GM18868 (cell line): Measurements from ENCODE around the gene ADCYAP1R1.
A peak's percentile ranks its signal among the peaks of the same experiment; 100 is the strongest.

Source experiments
- ATAC-seq: cut with Tn5 transposase; IDR thresholded peaks from one replicate; pipeline ENCODE4 v1.9.1; 2021; ENCODE audit warnings: mild to moderate bottlenecking, moderate library complexity; ENCODE audit not compliant: unreplicated experiment

The ADCYAP1R1 gene

DNA sequence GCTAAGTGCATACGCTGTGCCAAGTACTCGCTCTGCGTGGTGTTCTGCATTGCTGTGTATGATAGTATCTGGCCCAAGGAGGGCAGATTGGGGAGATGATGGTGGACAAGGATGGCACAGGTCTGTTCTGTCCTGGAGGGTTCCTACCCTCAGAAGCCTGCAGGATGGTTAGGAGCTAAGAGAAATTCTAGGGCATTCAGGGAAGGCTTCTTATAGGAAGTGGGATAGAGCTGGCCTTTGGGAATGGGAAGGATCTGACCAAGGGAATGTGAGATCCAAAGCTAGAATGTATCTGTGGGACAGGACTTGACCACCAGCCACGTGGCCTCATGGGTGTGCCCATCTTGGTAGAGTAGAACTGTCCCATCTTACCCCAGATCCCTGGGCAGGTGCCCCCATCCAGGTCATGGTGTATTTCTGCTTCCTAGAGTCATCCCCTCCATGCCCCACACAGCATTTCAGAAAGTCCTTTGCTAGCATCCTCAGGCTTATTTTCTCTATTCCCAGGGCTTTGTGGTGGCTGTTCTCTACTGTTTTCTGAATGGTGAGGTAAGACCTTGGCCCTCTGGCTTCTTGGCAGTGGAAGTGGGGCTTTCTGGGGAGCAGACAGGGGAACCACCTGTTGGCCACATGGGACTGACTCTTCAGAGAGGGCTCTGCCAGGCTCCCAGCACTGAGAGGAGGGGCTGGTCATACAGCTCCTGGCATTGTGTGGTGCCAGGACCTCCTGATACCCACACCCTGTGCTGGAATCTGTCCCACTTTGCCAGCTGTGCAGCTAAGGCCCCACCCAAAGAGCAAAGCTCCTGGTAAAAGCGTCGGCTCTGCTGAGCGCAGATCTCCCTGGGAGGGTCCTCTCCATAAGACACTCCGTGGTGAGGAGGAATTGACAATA lies 52.5 kb downstream of the ADCYAP1R1 start:
- ATAC-seq = no peak

DNA sequence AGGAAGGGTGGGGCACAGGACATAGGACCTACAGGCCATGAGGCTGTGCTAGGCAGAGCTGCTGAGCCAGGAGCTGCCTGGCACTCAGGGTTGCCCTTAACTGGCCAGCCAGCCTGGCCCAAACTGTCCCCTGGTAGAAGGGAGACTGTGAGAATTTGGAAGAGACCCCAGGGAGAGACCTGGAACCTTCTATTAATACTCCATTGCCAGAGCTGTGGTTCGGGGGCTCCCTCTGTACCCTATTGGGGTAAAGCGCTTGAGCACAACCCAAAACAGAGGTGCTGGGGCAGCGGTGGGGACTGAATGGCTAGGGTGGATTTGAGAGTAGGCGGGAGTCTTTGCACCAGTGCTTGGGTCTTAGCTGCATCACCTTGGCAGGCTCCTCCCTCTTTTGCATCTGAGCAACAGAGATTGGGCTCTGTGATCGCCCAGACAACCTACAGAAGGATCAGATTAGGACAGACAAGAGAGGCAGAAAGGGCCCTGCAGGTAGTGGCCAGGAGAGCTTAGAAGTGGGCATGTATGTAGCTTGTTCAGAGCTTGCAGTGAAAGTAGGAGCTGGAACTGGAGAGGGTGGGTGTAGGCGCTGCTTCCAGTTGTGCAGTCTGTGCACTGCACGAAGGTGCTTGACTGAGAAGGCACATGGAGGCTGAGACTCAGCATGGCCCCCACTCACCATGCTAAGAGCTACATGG lies 53.3 kb downstream of the ADCYAP1R1 start:
- no peak for ATAC-seq

DNA sequence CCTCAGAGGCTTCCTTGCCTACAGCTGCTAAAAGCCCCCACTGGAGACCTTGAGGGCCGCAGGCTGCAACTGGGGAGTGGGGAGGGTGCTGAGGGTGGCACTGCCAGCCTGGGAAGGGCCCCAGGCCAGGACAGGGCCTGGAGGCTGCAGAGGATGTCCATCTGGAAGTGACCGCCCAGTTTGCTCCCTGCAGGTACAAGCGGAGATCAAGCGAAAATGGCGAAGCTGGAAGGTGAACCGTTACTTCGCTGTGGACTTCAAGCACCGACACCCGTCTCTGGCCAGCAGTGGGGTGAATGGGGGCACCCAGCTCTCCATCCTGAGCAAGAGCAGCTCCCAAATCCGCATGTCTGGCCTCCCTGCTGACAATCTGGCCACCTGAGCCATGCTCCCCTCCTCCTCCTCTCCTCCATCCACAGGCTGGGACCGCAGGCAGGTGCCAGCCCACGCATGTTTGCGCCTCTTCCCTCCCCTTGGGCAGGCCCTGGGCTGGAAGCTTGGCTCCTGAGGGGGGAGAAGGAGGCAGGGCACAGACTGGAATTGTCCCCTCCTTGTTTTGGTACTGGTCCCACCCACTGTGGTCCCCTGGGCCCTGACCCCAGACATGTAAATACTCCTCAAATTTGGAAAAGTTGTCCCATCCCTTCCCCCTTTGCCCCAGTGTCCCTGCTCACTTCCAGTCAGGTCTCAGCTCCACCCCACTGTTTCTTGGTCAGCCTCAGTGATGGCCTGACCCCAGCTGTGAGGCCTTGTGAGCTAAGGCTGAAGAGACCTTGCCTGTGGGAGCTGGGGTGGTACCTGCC lies 54.4 kb downstream of the ADCYAP1R1 start:
- ATAC-seq = no peak

GRCh38 chr7:31107106-31108090 lies 55.3 kb downstream of the ADCYAP1R1 start:
- ATAC-seq = no peak

DNA sequence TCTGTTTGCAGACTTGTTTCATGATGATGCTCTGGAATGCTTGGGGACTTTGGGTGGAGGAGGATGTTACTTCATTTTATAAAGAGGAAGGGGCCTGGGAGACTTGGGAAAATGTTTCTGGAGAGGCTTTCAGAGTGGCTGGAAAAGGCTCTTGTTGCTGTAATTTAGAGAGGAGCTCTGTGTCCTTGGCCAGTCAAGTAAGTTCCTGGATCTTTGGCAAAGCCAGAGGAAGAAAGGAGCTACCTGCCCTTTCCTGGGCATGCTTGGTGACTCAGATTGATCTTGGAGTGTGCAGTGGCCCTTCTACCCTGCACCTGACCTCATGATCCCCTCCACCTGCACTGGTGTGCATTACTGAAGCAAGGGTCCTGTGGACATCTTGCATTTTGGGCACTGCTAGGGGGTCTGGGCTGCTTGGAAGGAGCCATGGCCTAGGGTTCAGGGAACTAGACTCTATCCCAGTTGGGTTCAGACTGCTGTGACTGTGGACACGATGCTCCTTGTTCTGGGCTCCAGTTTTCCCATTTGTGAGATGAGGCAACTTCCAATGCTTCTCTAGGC lies 56.1 kb downstream of the ADCYAP1R1 start:
- ATAC-seq = no peak

DNA sequence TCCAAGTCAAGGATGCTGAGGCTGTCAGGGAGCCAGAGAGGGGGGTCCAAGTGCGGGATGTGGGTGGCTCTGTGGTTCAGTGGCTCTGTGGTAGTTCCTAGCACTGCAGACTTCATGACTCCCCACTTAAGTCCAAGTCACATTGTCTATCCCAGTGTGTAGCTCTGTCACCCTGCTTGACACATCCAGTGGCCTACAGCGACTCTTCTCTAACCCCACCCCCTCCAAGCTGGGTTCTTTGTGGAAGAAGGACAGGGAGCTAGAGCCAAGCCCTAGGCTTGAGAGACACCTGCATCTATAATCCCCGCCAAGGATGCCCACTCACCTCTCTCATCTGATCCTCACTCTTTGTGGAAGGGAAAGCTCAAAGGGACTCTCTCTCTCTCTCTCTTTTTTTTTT lies 57.6 kb downstream of the ADCYAP1R1 start:
- no peak for ATAC-seq

GRCh38 chr7:31110331-31111108 lies 58.4 kb downstream of the ADCYAP1R1 start:
- no peak for ATAC-seq

DNA sequence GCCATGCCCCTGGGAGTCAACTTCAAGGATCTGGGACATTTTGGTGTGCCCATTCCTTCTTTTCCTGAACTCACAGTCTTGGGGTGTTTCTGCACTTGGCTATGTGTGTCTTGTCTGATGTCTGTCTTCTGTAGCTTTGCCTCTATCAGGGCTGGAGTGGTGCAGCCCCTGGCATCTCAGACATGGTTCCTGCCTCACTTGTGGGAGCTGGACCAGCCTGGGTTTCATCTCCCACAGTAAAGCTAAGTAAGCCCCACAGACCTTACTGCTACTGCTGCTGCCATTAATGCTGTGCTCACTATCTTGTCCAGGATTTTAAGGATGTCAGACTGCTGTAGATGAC lies 59.0 kb downstream of the ADCYAP1R1 start:
- ATAC-seq = no peak

- ATAC-seq = no peak
Observed at GRCh38 chr7:31113660-31114059, 61.6 kb downstream of the ADCYAP1R1 start.

GRCh38 chr7:31114593-31115343 lies 62.7 kb downstream of the ADCYAP1R1 start:
- no peak for ATAC-seq

GRCh38 chr7:31116615-31117014 lies 64.5 kb downstream of the ADCYAP1R1 start:
- ATAC-seq = no peak

GRCh38 chr7:31119249-31119648 lies 67.1 kb downstream of the ADCYAP1R1 start:
- no peak for ATAC-seq

- ATAC-seq = no peak
Observed at GRCh38 chr7:31120800-31121513, 68.8 kb downstream of the ADCYAP1R1 start.

DNA sequence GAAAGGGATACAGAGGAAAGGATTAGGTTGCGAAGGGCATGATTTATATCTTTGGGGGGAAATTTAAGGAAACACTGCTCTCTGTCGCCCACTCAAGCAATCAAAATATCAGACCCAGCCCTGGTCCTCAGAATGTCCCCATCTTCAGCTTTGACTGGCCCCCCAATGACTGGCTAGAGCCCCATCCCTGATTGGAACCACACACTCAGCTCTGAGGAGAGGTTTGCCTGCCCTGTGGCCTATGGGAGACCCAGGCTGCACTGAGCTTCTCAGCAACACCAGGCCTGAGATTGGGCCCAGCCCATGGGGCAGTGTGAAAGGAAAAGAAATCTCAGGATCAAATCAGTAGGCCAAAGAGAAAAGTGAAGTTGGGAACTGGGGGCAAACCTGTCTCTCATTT lies 69.5 kb downstream of the ADCYAP1R1 start:
- no peak for ATAC-seq

GRCh38 chr7:31122649-31123058 lies 70.5 kb downstream of the ADCYAP1R1 start:
- peak; percentile 62 for ATAC-seq

DNA sequence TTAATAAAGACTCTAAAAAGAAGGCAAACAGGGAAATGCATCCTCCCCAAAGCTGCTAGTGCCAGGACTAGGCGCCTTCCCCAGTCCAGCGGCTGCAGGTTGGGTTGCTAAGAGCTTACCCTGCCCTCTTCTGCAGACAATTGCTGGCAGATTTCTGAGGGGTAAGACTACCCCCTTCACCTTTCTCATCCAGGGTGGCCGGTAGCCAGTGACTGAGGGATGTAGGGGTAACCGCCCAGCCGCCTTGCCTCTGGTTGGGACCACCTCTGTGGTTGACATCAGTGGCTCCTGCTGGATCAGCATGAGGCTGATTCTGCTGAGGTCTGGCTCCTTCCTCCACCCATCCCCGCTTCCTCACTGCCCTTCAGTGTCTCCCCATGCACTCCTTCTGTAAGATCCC lies 71.2 kb downstream of the ADCYAP1R1 start:
- ATAC-seq = no peak

DNA sequence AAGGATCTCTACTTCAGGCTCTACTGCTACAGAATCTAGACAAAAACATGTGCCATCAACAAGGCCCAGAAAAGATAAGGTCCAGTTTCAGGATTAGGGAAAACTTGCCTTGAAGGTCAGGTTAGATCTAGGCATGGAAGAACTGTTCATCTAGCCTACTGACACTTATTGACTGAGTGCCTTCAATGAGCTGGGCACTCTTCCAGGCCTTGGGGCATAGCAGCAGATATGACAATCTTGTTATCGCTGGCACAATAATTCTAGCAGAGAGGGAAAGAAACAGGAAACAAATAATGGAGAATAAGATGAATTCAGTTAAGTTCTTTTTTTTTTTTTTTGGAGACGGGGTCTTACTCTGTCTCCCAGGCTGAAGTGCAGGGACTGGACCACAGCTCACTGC lies 71.6 kb downstream of the ADCYAP1R1 start:
- ATAC-seq = no peak

DNA sequence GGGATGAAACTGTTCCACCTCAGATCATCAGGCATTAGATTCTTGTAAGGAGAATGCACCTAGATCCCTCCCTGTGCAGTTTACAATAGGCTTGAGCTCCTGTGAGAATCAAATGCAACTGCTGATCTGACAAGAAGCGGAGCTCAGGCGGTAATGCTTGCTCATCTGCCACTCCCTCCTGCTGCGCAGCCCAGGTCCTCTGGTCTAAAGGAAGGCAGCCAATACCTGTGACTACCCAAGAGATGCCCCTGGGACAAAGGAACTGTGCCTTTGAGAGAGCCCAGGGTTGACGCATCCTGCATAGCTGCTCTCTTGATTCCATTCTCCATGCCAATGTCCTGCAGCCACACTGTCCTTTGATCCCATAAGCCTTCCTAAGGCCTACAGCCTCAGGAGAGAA lies 73.1 kb downstream of the ADCYAP1R1 start:
- ATAC-seq = no peak
